HT-29 (cell line): Measurements from ENCODE around the gene CBL. TPM values are rescaled to one million over a fixed set of nuclear protein-coding genes. Genes with fewer than 3 reads are reported as not detected.
"Not testable (repeated sequence)": the region's sequence is repeated elsewhere in the genome, so short reads cannot be mapped to it uniquely, and the experiment has no call there.

Experiments
- DNase-seq: peaks from one replicate; pipeline ENCODE4 v3.0.0-alpha.2; 2015; ENCODE audit warnings: low spot score
- total RNA-seq: library from RNA; depleted of rRNA; stranded (reverse); fragments of >200 nt; shearing (Covaris generic); gene quantifications from 2 replicates; pipeline ENCODE4 v1.2.3, GENCODE V29; 2014; rRNA removed

CBL gene
- 6.5 and 8.3 TPM in 2 replicates for total RNA-seq

DNA sequence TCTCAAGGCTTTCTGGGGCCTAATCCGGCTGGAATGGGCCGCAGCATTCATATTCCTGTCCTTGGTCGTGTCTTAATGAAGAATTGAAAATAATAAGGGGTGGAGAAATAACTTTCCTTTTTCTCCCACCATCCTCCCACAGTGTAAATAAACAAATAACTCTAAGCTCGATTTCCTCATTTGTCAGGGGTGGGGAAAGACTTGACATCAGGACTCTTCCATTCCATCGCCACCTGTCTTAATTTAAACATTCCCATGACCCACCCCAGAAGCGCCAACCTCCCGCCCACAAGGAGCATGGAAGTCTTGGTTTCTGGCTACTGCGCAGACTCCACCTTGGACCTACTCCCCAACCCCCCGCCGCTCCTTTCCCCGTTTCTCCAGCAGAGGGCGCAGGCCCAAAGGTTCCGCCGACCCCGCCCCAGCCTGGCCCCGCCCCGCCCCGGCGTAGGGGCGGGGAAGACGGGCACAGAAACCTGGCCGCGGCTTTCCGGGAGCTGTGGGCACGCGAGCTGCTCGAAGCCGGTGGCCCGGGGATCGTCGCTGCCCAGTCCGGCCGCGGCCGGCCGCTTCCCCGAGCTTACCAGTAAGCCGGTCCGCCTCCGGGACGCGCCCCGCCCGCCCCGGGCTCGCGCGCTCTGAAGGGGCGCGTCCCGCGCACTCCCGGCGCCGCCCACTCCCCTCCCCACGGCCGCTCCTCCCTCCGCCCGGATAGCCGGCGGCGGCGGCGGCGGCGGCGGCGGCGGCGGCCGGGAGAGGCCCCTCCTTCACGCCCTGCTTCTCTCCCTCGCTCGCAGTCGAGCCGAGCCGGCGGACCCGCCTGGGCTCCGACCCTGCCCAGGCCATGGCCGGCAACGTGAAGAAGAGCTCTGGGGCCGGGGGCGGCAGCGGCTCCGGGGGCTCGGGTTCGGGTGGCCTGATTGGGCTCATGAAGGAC, at the start of gene CBL:
CBL (plus strand) TSS at position 766 of the 937 bp plus-strand sequence; CDS start at position 845, 79 bp downstream.
- peak; percentile 99 for DNase-seq

DNA sequence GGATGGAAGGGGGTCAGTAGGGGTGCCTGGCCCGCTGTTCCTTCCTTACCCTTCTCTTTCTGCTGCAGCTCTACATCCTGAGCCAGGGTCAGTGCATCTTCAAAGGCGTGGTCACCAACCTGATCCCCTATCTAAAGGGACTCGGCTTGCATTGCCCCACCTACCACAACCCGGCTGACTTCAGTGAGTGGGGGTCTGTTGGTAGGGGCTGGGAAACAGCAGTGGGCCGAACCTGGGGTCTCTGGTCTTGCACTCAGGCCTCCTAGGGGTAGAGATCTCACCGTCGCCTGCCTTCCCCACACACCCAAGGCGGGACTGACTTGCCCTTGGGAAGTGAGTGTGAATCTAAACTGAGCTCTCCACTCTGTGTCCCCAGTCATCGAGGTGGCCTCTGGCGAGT, 49.6 kb upstream of the CBL start:
- no peak for DNase-seq

- peak; percentile 48 for DNase-seq
These were observed 49.1 kb upstream of the CBL start for GRCh38 chr11:119157063-119157462.

- DNase-seq: no peak
These were observed 47.7 kb upstream of the CBL start for GRCh38 chr11:119158467-119158866.

GRCh38 chr11:119160151-119160550, 46.0 kb upstream of the CBL start:
- DNase-seq: no peak

DNA sequence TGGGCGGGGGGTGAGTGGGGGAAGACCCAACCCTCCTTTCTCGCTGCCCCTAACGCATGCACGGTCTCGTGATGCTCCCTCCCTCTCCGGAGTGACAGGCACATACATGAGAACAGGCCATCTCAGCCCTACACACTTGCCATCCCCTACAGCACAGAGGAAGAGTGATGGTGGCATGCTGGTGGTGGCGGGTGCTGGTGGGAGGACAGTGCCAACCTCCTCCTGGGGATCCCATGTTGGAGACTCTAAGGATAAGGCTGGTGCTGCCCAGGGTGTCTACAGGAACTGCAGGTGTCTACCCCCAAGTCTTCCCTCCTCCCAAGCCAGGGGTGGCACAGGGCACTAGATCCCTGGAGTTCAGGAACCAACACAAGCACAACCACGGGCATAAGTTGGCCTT, 44.3 kb upstream of the CBL start:
- no peak for DNase-seq

- DNase-seq: no peak
These were observed 39.6 kb upstream of the CBL start for GRCh38 chr11:119166368-119167076.

DNA sequence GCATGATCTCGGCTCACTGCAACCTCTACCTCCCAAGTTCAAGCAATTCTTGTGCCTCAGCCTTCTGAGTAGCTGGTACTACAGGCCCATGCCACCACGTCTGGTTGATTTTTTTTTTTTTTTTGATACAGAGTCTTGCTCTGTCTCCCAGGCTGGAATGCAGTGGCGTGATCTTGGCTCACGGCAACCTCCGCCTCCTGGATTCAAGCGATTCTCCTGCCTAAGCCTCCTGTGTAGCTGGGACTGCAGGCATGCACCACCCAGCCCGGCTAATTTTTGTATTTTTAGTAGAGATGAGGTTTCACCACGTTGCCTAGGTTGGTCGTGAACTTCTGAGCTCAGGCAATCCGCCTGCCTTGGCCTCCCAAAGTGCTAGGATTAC, 39.1 kb upstream of the CBL start:
- DNase-seq: not testable (repeated sequence)

- no peak for DNase-seq
These were observed 38.2 kb upstream of the CBL start for GRCh38 chr11:119167933-119168332.

DNA sequence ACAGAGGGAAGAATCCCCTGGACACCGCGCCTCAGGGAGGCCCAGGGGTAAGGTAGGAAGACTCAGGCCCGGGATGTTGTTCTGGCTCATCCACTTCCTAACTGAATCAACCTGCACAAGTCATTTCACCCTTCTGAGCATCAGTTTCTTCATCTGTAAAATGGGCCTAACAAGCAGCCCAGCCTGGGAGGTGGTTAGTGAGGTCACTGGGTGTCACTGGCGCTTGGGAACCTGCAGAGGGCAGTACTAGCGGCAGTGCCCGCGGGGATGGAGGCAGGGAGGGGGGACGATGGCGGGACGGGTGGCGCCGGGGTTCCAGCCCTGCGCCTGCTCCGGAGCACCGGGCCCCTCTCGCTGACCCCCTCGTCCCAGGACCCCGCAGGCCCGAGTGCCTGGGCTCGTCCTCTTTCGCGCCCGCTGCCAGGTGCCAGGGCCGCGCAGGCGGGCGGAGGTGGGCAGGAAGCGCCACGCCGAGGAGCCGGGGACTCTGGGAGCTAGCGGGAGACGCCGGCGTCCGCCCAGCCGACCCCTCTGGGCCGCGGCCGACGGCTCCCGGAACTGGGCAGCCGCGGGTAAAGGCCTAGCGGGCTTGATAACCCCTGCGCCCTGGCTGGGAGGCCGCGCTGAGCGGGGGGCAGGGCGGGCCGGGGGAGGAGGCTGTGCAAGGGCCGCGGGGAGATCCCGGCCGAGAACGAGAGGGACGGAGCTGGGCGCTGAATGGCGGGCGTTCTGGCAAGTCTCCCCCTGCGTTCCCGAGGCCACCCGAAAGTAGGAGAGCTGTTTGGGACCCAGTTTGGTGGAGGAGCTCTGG, 37.5 kb upstream of the CBL start, which contains the start of gene NLRX1:
NLRX1 (plus strand) TSS at position 255 of the 811 bp plus-strand sequence. CDS start 2,679 bp downstream, outside the sequence.
- peak; percentile 88 for DNase-seq

GRCh38 chr11:119169282-119169719, 36.8 kb upstream of the CBL start:
- no peak for DNase-seq

DNA sequence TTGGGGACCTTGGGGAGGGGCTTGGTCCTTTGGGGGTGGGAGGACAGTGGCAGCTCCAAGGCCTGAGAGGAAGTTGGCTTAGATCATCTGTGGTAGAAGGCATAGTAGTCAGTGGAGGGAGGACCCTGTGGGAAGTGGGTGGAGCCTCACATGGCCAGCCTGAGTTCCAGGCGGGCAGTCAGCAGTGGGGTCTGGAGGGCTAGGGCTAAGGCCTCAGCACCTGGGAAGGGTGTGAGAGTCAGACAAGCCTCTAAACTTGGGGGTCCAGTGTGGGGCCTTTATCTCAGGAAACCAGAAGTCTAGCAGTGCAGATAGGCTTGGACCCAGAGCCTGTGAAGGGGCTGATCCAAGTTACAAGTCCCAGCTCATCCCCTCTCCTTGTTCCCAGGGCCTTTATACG, 33.6 kb upstream of the CBL start:
- DNase-seq: no peak

- no peak for DNase-seq
These were observed 32.7 kb upstream of the CBL start for GRCh38 chr11:119173453-119173852.

GRCh38 chr11:119175493-119176077, 30.6 kb upstream of the CBL start:
- DNase-seq: peak; percentile 45

DNA sequence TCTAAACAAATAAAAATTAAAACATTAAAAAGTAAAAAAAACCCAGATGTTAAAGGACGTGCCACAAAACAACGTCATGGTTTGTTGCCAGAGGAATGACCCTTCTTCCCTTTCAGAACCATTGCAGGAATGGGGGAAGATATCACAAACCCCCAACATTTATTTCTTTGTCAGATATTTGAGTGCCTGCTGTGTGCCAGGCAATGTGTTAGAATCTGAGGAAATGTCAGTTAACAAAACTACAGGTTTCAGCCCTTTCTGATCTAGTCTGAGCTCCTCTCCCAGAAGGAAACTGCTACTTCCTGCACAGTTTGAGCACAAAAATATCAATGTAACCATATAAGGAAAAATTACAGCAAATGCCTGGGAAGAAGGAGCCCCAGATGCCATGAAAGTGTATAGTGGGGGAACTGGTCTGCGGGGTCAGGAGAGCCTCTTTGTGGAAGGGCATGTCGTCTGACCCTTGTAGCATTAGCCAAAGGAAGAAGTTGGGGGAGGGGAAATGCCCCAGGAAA, 27.9 kb upstream of the CBL start:
- DNase-seq: no peak

DNA sequence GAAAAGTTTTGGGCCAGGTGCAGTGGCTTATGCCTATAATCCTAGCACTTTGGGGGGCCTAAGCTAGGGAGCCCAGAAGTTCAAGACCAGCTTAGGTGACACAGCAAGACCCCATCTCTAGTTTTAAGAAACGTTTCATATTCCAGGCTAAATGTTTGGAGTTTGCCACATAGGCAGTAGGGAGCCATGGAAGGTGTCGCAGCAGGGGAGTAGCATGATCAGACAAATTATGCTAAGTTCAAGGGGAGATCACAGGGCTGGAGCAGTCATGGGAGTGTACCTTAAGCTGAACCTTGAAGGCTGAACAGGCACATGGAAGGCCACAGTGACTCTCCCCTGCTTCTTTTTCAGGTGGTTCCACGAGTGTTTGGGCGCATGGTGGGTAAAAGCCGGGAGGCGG, 26.8 kb upstream of the CBL start:
- no peak for DNase-seq

GRCh38 chr11:119179983-119180382, 26.2 kb upstream of the CBL start:
- DNase-seq: peak; percentile 19

GRCh38 chr11:119180729-119181676, 25.1 kb upstream of the CBL start:
- no peak for DNase-seq

GRCh38 chr11:119181677-119182412, 24.3 kb upstream of the CBL start:
- DNase-seq: no peak
